ENCODE results near the gene KIAA0825. TPM values are rescaled to one million over a fixed set of nuclear protein-coding genes. Genes with fewer than 3 reads are reported as not detected.

KIAA0825 gene
- total and polyA plus RNA-seq, 2 experiments from 2014 or later = 1.7 to 1.8 TPM

GRCh38 chr5:94429566-94429965, 188.8 kb downstream of the KIAA0825 start:
- peaks cover 10% of the 10 kb centered on the region; the same call in 2 of the 3 replicates for H3K4me1 Mint-ChIP-seq
- no peak for ATAC-seq

GRCh38 chr5:94425396-94425795, 193.0 kb downstream of the KIAA0825 start:
- H3F3A ChIP-seq (replicated peaks; ENCODE audit: low read depth) = no peaks in the 10 kb centered on the region
- Mint-ChIP-seq H3K4me3 (no peak overlapping the region), H3K4me1 (peaks cover 10% of the 10 kb centered on the region), H3K9me3 (peaks cover 2% of the 10 kb centered on the region; the same call in 1 of the 3 replicates), H3K36me3 (ENCODE audit: low read depth) (no peaks in the 10 kb centered on the region), H3K27ac (no peak overlapping the region), H3K27me3 (ENCODE audit: insufficient read depth, low read depth, poor library complexity) (no peaks in the 10 kb centered on the region)
- no peaks in the 10 kb centered on the region for H3K27me3 ChIP-seq (ENCODE audit: insufficient read depth)
- no peak overlapping the region for H3K27ac ChIP-seq (ENCODE audit: low read depth)
- H3K4me2 ChIP-seq = no peak overlapping the region
- H3K36me3 ChIP-seq (ENCODE audit: insufficient read depth) = no peaks in the 10 kb centered on the region
- H2AFZ ChIP-seq = no peak overlapping the region
- no peak overlapping the region for H3K4me3 ChIP-seq
- H3K9me2 ChIP-seq (ENCODE audit: insufficient read depth) = no peaks in the 10 kb centered on the region
- no peaks in the 10 kb centered on the region for H3K79me2 ChIP-seq (replicated peaks; ENCODE audit: insufficient read depth)
- 0 out of 2 replicates have a peak, but pooled peaks cover 2% of the 10 kb centered on the region for H3K4me1 ChIP-seq (ENCODE audit: insufficient read depth)
- H4K20me1 ChIP-seq (replicated peaks; ENCODE audit: insufficient read depth) = no peaks in the 10 kb centered on the region
- DNase-seq (ENCODE audit: low spot score) (no peak), ATAC-seq (no peak)
- TF ChIP-seq CREB1 (CRISPR knock-in tag; IDR thresholded peaks at IDR 0.05; ENCODE audit: low read depth) (no peak), POLR2AphosphoS5 (IDR thresholded peaks at IDR 0.05; ENCODE audit: low read depth) (no peak), ZNF331 (CRISPR knock-in tag; IDR thresholded peaks at IDR 0.05; ENCODE audit: low read depth) (no peak), ZNF114 (CRISPR knock-in tag; IDR thresholded peaks at IDR 0.05) (no peak), EZH2 (IDR thresholded peaks at IDR 0.05; ENCODE audit: low read depth, unreplicated experiment) (no peak), EZH2phosphoT487 (IDR thresholded peaks at IDR 0.05; ENCODE audit: unreplicated experiment) (no peak), JUNB (IDR thresholded peaks at IDR 0.05; ENCODE audit: unreplicated experiment) (no peak), CTCF (conservative IDR thresholded peaks at IDR 0.05; ENCODE audit: low read depth in 2 of 2) (no peak), ETS1 (IDR thresholded peaks at IDR 0.05) (no peak), STAT1 (IDR thresholded peaks at IDR 0.05; ENCODE audit: unreplicated experiment) (no peak), REST (IDR thresholded peaks at IDR 0.05; ENCODE audit: unreplicated experiment) (no peak), NANOG (IDR thresholded peaks at IDR 0.05; ENCODE audit: borderline replicate concordance) (no peak)

More at GRCh38 chr5:94429566-94429965, 188.8 kb downstream of the KIAA0825 start:
- Histone ChIP-seq H3F3A (replicated peaks; ENCODE audit: low read depth) (no peaks in the 10 kb centered on the region), H3K27ac (ENCODE audit: low read depth) (no peak overlapping the region), H3K79me2 (replicated peaks; ENCODE audit: insufficient read depth) (no peaks in the 10 kb centered on the region), H3K36me3 (ENCODE audit: insufficient read depth) (no peaks in the 10 kb centered on the region), H3K4me1 (ENCODE audit: insufficient read depth) (no peaks in the 10 kb centered on the region), H3K27me3 (ENCODE audit: insufficient read depth) (no peaks in the 10 kb centered on the region), H2AFZ (no peak overlapping the region), H3K4me2 (no peak overlapping the region), H4K20me1 (replicated peaks; ENCODE audit: insufficient read depth) (no peaks in the 10 kb centered on the region), H3K4me3 (no peak overlapping the region), H3K9me2 (ENCODE audit: insufficient read depth) (no peaks in the 10 kb centered on the region)
- H3K27me3 Mint-ChIP-seq (ENCODE audit: insufficient read depth, low read depth, poor library complexity) = no peaks in the 10 kb centered on the region
- no peak overlapping the region for H3K4me3 Mint-ChIP-seq
- no peak for TF ChIP-seq NANOG (IDR thresholded peaks at IDR 0.05; ENCODE audit: borderline replicate concordance)
- TF ChIP-seq ETS1 (IDR thresholded peaks at IDR 0.05) = no peak
- no peak for TF ChIP-seq CREB1 (CRISPR knock-in tag; IDR thresholded peaks at IDR 0.05; ENCODE audit: low read depth)
- TF ChIP-seq STAT1 (IDR thresholded peaks at IDR 0.05; ENCODE audit: unreplicated experiment) = no peak
- no peak for TF ChIP-seq ZNF114 (CRISPR knock-in tag; IDR thresholded peaks at IDR 0.05)
- no peak for TF ChIP-seq EZH2phosphoT487 (IDR thresholded peaks at IDR 0.05; ENCODE audit: unreplicated experiment)
- peaks cover 4% of the 10 kb centered on the region; the same call in 2 of the 3 replicates for H3K9me3 Mint-ChIP-seq
- no peak for DNase-seq (ENCODE audit: low spot score)
- H3K36me3 Mint-ChIP-seq (ENCODE audit: low read depth) = no peaks in the 10 kb centered on the region
- H3K27ac Mint-ChIP-seq = no peak overlapping the region

Data from GM23338 (cell line).